SU-DHL-6 (cell line): ENCODE results near the gene ADIPOR2.

Experiments
- H2AFZ ChIP-seq: fragments of 200-600 bp; sonication (generic); 2 replicates; pipeline ENCODE4 v1.6.1; 2014; ENCODE audit warnings: low read depth, mild to moderate bottlenecking, moderate library complexity, mixed read lengths, antibody characterized with exemption, low read length; ENCODE audit not compliant: severe bottlenecking
- H3F3A ChIP-seq: fragments of 200-600 bp; shearing (Covaris generic); 2 replicates; pipeline ENCODE4 v1.6.0; 2016; ENCODE audit warnings: antibody characterized with exemption, mild to moderate bottlenecking; ENCODE audit not compliant: insufficient read depth
- H3K27ac ChIP-seq: fragments of 200-600 bp; sonication (generic); 2 replicates; pipeline ENCODE4 v1.5.1; 2016; ENCODE audit warnings: low read depth, mild to moderate bottlenecking, low read length, moderate library complexity, mixed read lengths
- H3K27me3 ChIP-seq: fragments of 200-600 bp; sonication (generic), shearing (Covaris generic); 2 replicates; pipeline ENCODE4 v1.6.0; 2014; ENCODE audit warnings: mild to moderate bottlenecking, low read length
- H3K36me3 ChIP-seq: fragments of 200-600 bp; sonication (generic); 2 replicates; pipeline ENCODE4 v1.6.1; 2014; ENCODE audit warnings: mild to moderate bottlenecking, low read length, mixed read lengths
- H3K4me2 ChIP-seq: fragments of 300-600, 200-600 bp; shearing (Covaris generic), sonication (generic); 2 replicates; pipeline ENCODE4 v1.6.0; 2014; ENCODE audit warnings: low read length, low read depth, mild to moderate bottlenecking; ENCODE audit not compliant: poor library complexity, severe bottlenecking
- H3K4me3 ChIP-seq: fragments of 200-600 bp; sonication (generic); 2 replicates; pipeline ENCODE4 v1.5.1; 2014; ENCODE audit warnings: antibody characterized with exemption, low read length, mild to moderate bottlenecking, mixed read lengths; ENCODE audit not compliant: insufficient read depth, poor library complexity, severe bottlenecking
- H3K79me2 ChIP-seq: fragments of 200-600 bp; sonication (generic); 2 replicates; pipeline ENCODE4 v1.6.1; 2014; ENCODE audit warnings: mild to moderate bottlenecking, low read length, moderate library complexity; ENCODE audit not compliant: insufficient read depth
- H3K9ac ChIP-seq: fragments of 200-600 bp; sonication (generic); 2 replicates; pipeline ENCODE4 v1.7.0; 2014; ENCODE audit warnings: mild to moderate bottlenecking, low read length
- H3K9me2 ChIP-seq: fragments of 200-600 bp; sonication (generic); replicated peaks from 2 replicates; pipeline ENCODE4 v1.6.1; 2014; ENCODE audit warnings: low read length; ENCODE audit not compliant: insufficient read depth
- H3K9me3 ChIP-seq: fragments of 200-600 bp; sonication (generic); 2 replicates; pipeline ENCODE4 v1.6.1; 2014; ENCODE audit warnings: low read length, mixed read lengths; ENCODE audit not compliant: insufficient read depth
- H4K20me1 ChIP-seq: fragments of 200-600 bp; sonication (generic); 2 replicates; pipeline ENCODE4 v1.6.1; 2014; ENCODE audit warnings: low read depth, mild to moderate bottlenecking, antibody characterized with exemption, low read length, moderate library complexity, mixed read lengths
- CTCF ChIP-seq: fragments of 200-600 bp; sonication (generic); IDR thresholded peaks from one replicate; pipeline ENCODE4 v1.5.1; 2017; ENCODE audit warnings: antibody characterized with exemption, mild to moderate bottlenecking, low read length, moderate library complexity; ENCODE audit not compliant: insufficient read depth, poor library complexity, severe bottlenecking
- EZH2phosphoT487 ChIP-seq: fragments of 200-600 bp; sonication (generic), shearing (Covaris generic); conservative IDR thresholded peaks from 2 replicates; pipeline ENCODE4 v1.6.1; 2018; ENCODE audit warnings: mild to moderate bottlenecking, antibody characterized with exemption, low read length, moderate library complexity, mixed read lengths

Gene ADIPOR2

GRCh38 chr12:1661553-1662335, 29.1 kb upstream of the ADIPOR2 start:
- no peaks in the 10 kb centered on the region for H3K36me3 ChIP-seq
- H3K9me2 ChIP-seq: no peaks in the 10 kb centered on the region
- no peaks in the 10 kb centered on the region for H3K9me3 ChIP-seq
- H3K4me2 ChIP-seq: peak overlapping the region; percentile 83
- TF ChIP-seq CTCF: no peak
- TF ChIP-seq EZH2phosphoT487: no peak
- no peaks in the 10 kb centered on the region for H4K20me1 ChIP-seq
- peak overlapping the region; percentile 53 for H3K4me3 ChIP-seq
- no peak overlapping the region for H2AFZ ChIP-seq
- H3K27ac ChIP-seq: peak overlapping the region; percentile 80
- H3K9ac ChIP-seq: peak overlapping the region; percentile 55
- H3F3A ChIP-seq: peaks cover 32% of the 10 kb centered on the region
- H3K27me3 ChIP-seq: no peaks in the 10 kb centered on the region
- no peaks in the 10 kb centered on the region for H3K79me2 ChIP-seq

- peak overlapping the region; percentile 88 for H2AFZ ChIP-seq
- peak overlapping the region; percentile 62 for H3K4me3 ChIP-seq
Measured at GRCh38 chr12:1662761-1663439, 28.0 kb upstream of the ADIPOR2 start.

GRCh38 chr12:1663440-1664132, 27.3 kb upstream of the ADIPOR2 start:
- no peaks in the 10 kb centered on the region for H3K79me2 ChIP-seq
- no peaks in the 10 kb centered on the region for H3K9me3 ChIP-seq
- no peak overlapping the region for H3K9ac ChIP-seq
- H3K27ac ChIP-seq: no peak overlapping the region
- peaks cover 28% of the 10 kb centered on the region for H3F3A ChIP-seq
- H3K27me3 ChIP-seq: no peaks in the 10 kb centered on the region
- no peak for TF ChIP-seq EZH2phosphoT487
- no peak overlapping the region for H3K4me3 ChIP-seq
- H2AFZ ChIP-seq: no peak overlapping the region
- H3K4me2 ChIP-seq: peak overlapping the region; percentile 62
- no peaks in the 10 kb centered on the region for H3K36me3 ChIP-seq
- no peaks in the 10 kb centered on the region for H3K9me2 ChIP-seq
- H4K20me1 ChIP-seq: no peaks in the 10 kb centered on the region

More at GRCh38 chr12:1662761-1663439, 28.0 kb upstream of the ADIPOR2 start:
- peak overlapping the region; percentile 62 for H3K4me2 ChIP-seq
- no peaks in the 10 kb centered on the region for H4K20me1 ChIP-seq
- no peaks in the 10 kb centered on the region for H3K9me2 ChIP-seq
- H3F3A ChIP-seq: peaks cover 32% of the 10 kb centered on the region
- no peaks in the 10 kb centered on the region for H3K9me3 ChIP-seq
- H3K9ac ChIP-seq: peak overlapping the region; percentile 67
- peak overlapping the region; percentile 60 for H3K27ac ChIP-seq
- no peaks in the 10 kb centered on the region for H3K79me2 ChIP-seq
- H3K36me3 ChIP-seq: no peaks in the 10 kb centered on the region
- H3K27me3 ChIP-seq: no peaks in the 10 kb centered on the region
- TF ChIP-seq EZH2phosphoT487 (no peak), CTCF (peak; percentile 55)
